HUES64 (cell line): ENCODE results near the gene UBR2.

Experiments
- H3K27ac ChIP-seq: 2 replicates; pipeline ENCODE4 v1.7.0; 2013; ENCODE audit warnings: low read depth, low read length, inconsistent platforms
- H3K27me3 ChIP-seq: 2 replicates; pipeline ENCODE4 v1.6.1; 2013; ENCODE audit warnings: mild to moderate bottlenecking, low read length; ENCODE audit not compliant: insufficient read depth
- H3K36me3 ChIP-seq: 2 replicates; pipeline ENCODE4 v1.6.1; 2013; ENCODE audit warnings: mild to moderate bottlenecking, low read length; ENCODE audit not compliant: insufficient read depth
- H3K4me1 ChIP-seq: 2 replicates; pipeline ENCODE4 v1.6.1; 2013; ENCODE audit warnings: mild to moderate bottlenecking, low read length, moderate library complexity; ENCODE audit not compliant: insufficient read depth
- H3K4me3 ChIP-seq: 2 replicates; pipeline ENCODE4 v1.5.1; 2013; ENCODE audit warnings: mild to moderate bottlenecking, low read length, moderate library complexity
- H3K9ac ChIP-seq: 2 replicates; pipeline ENCODE4 v1.6.1; 2013; ENCODE audit warnings: mild to moderate bottlenecking, low read depth, low read length
- H3K9me3 ChIP-seq: 2 replicates; pipeline ENCODE4 v1.6.1; 2013; ENCODE audit warnings: low read depth, low read length; ENCODE audit not compliant: insufficient read depth
- WGBS: fragments of 150-250, 120-280 bp; methylation state at CpG from one replicate; pipeline ENCODE4 v1.1.7; 2013; ENCODE audit warnings: missing lambda C conversion rate; 5-methylcytosine and 5-hydroxymethylcytosine counted together

Gene UBR2

GRCh38 chr6:42710316-42710715 is 146.5 kb downstream of the UBR2 start:
- Histone ChIP-seq H3K27ac (peak overlapping the region; percentile 59; the same call in 1 of the 2 replicates), H3K4me3 (no peak overlapping the region)
- WGBS = 22% methylated on average over 9 of the region's 9 CpGs

GRCh38 chr6:42711930-42712329 is 148.1 kb downstream of the UBR2 start:
- H3K4me1 ChIP-seq = peaks cover 11% of the 10 kb centered on the region
- H3K4me3 ChIP-seq = no peak overlapping the region
- no peaks in the 10 kb centered on the region for H3K27me3 ChIP-seq
- WGBS = 91% methylated on average over 5 of the region's 5 CpGs
- H3K9ac ChIP-seq = no peak overlapping the region
- no peak overlapping the region for H3K27ac ChIP-seq
- no peaks in the 10 kb centered on the region for H3K36me3 ChIP-seq
- peaks cover 11% of the 10 kb centered on the region; the same call in 1 of the 2 replicates for H3K9me3 ChIP-seq

More at GRCh38 chr6:42710316-42710715, 146.5 kb downstream of the UBR2 start:
- no peaks in the 10 kb centered on the region for H3K36me3 ChIP-seq
- no peaks in the 10 kb centered on the region for H3K27me3 ChIP-seq
- H3K9me3 ChIP-seq = peaks cover 11% of the 10 kb centered on the region; the same call in 1 of the 2 replicates
- H3K9ac ChIP-seq = 0 out of 2 replicates have a peak overlapping the region, but pooled peaks have one; percentile 8
- H3K4me1 ChIP-seq = peaks cover 11% of the 10 kb centered on the region

GRCh38 chr6:42714098-42714761 is 150.4 kb downstream of the UBR2 start:
- 97% methylated on average over 4 of the region's 4 CpGs for WGBS
- peaks cover 11% of the 10 kb centered on the region; the same call in 1 of the 2 replicates for H3K9me3 ChIP-seq
- no peaks in the 10 kb centered on the region for H3K27me3 ChIP-seq
- H3K9ac ChIP-seq = no peak overlapping the region
- H3K4me3 ChIP-seq = no peak overlapping the region
- H3K4me1 ChIP-seq = peaks cover 11% of the 10 kb centered on the region
- no peak overlapping the region for H3K27ac ChIP-seq
- H3K36me3 ChIP-seq = no peaks in the 10 kb centered on the region

- WGBS = 95% methylated on average over 4 of the region's 4 CpGs
- Histone ChIP-seq H3K9me3 (peaks cover 11% of the 10 kb centered on the region; the same call in 1 of the 2 replicates), H3K36me3 (no peaks in the 10 kb centered on the region), H3K4me3 (no peak overlapping the region), H3K4me1 (no peaks in the 10 kb centered on the region), H3K27ac (no peak overlapping the region), H3K9ac (no peak overlapping the region), H3K27me3 (no peaks in the 10 kb centered on the region)
Observed at GRCh38 chr6:42715871-42716270, 152.0 kb downstream of the UBR2 start.

GRCh38 chr6:42720739-42721138 is 156.9 kb downstream of the UBR2 start:
- no peak overlapping the region for H3K27ac ChIP-seq
- H3K9ac ChIP-seq = no peak overlapping the region
- H3K4me1 ChIP-seq = no peaks in the 10 kb centered on the region
- H3K36me3 ChIP-seq = no peaks in the 10 kb centered on the region
- H3K9me3 ChIP-seq = no peaks in the 10 kb centered on the region
- H3K27me3 ChIP-seq = no peaks in the 10 kb centered on the region
- H3K4me3 ChIP-seq = no peak overlapping the region
- WGBS = 64% methylated on average over 8 of the region's 8 CpGs

GRCh38 chr6:42722497-42722896 is 158.7 kb downstream of the UBR2 start, which contains the start of gene PRPH2:
Gene PRPH2, minus strand, starts transcription at chr6:42722597. Its CDS starts 263 bp downstream, at chr6:42722334.
- Histone ChIP-seq H3K4me1 (peaks cover 6% of the 10 kb centered on the region; the same call in 1 of the 2 replicates), H3K27ac (no peak within 1 kb of the TSS), H3K4me3 (no peak within 1 kb of the TSS), H3K27me3 (no peaks in the 10 kb centered on the region), H3K9me3 (no peaks in the 10 kb centered on the region), H3K36me3 (no peaks in the 10 kb centered on the region), H3K9ac (no peak within 1 kb of the TSS)
- 91% methylated on average over 6 of the region's 6 CpGs for WGBS

GRCh38 chr6:42724825-42725224 is 161.0 kb downstream of the UBR2 start:
- no peaks in the 10 kb centered on the region for H3K9me3 ChIP-seq
- H3K4me1 ChIP-seq = peaks cover 6% of the 10 kb centered on the region; the same call in 1 of the 2 replicates
- H3K27me3 ChIP-seq = no peaks in the 10 kb centered on the region

GRCh38 chr6:42726026-42726425 is 162.2 kb downstream of the UBR2 start:
- Histone ChIP-seq H3K9ac (no peak overlapping the region), H3K4me3 (no peak overlapping the region)

More at GRCh38 chr6:42724825-42725224, 161.0 kb downstream of the UBR2 start:
- H3K4me3 ChIP-seq = no peak overlapping the region
- no peak overlapping the region for H3K27ac ChIP-seq
- H3K36me3 ChIP-seq = no peaks in the 10 kb centered on the region
- H3K9ac ChIP-seq = no peak overlapping the region

GRCh38 chr6:42726485-42727086 is 162.8 kb downstream of the UBR2 start:
- Histone ChIP-seq H3K36me3 (no peaks in the 10 kb centered on the region), H3K9ac (no peak overlapping the region), H3K27ac (no peak overlapping the region), H3K27me3 (no peaks in the 10 kb centered on the region), H3K4me3 (no peak overlapping the region), H3K4me1 (peaks cover 6% of the 10 kb centered on the region; the same call in 1 of the 2 replicates), H3K9me3 (no peaks in the 10 kb centered on the region)
- 29% methylated on average over 14 of the region's 14 CpGs for WGBS

More at GRCh38 chr6:42726026-42726425, 162.2 kb downstream of the UBR2 start:
- Histone ChIP-seq H3K4me1 (peaks cover 6% of the 10 kb centered on the region; the same call in 1 of the 2 replicates), H3K36me3 (no peaks in the 10 kb centered on the region), H3K27ac (no peak overlapping the region), H3K9me3 (no peaks in the 10 kb centered on the region), H3K27me3 (no peaks in the 10 kb centered on the region)

GRCh38 chr6:42727087-42727611 is 163.3 kb downstream of the UBR2 start:
- 94% methylated on average over 52 of the region's 52 CpGs for WGBS
- H3K9ac ChIP-seq = no peak overlapping the region
- H3K27me3 ChIP-seq = no peaks in the 10 kb centered on the region

GRCh38 chr6:42727627-42728026 is 163.8 kb downstream of the UBR2 start:
- Histone ChIP-seq H3K4me3 (no peak overlapping the region), H3K27me3 (no peaks in the 10 kb centered on the region), H3K4me1 (peaks cover 6% of the 10 kb centered on the region; the same call in 1 of the 2 replicates), H3K27ac (no peak overlapping the region), H3K36me3 (no peaks in the 10 kb centered on the region), H3K9ac (no peak overlapping the region), H3K9me3 (no peaks in the 10 kb centered on the region)
- 92% methylated on average over 20 of the region's 22 CpGs for WGBS

More at GRCh38 chr6:42727087-42727611, 163.3 kb downstream of the UBR2 start:
- Histone ChIP-seq H3K4me1 (peaks cover 6% of the 10 kb centered on the region; the same call in 1 of the 2 replicates), H3K36me3 (no peaks in the 10 kb centered on the region), H3K9me3 (no peaks in the 10 kb centered on the region), H3K27ac (no peak overlapping the region), H3K4me3 (no peak overlapping the region)
